Measurements from ENCODE around the gene TOGARAM2.

GRCh38 chr2:29072251-29072650 lies 91.2 kb downstream of the TOGARAM2 start:
- no peak for TF ChIP-seq EZH2phosphoT487 (IDR thresholded peaks at IDR 0.05; ENCODE audit: insufficient read depth, low read depth)
- no peak for TF ChIP-seq EZH2 (IDR thresholded peaks at IDR 0.05; ENCODE audit: insufficient read depth, poor library complexity, severe bottlenecking)

All from GM23248 (cell line).